Esophagus muscularis mucosa (tissue), 3 donors: ENCODE measurements around the gene NKAIN4.

Source experiments
- CTCF ChIP-seq, 3 experiments: fragments of 200-600 bp in 2 of 3; fragments of 450-650 bp in 1 of 3; sonication (generic) in 2 of 3; IDR thresholded peaks; one replicate each; pipeline ENCODE4 v1.5.1; 2017 to 2019; ENCODE audit warnings: antibody characterized with exemption in 3 of 3, mild to moderate bottlenecking in 2 of 3, moderate library complexity in 1 of 3
- POLR2A ChIP-seq: fragments of 450-650 bp; IDR thresholded peaks from one replicate; pipeline ENCODE4 v1.6.1; 2017; ENCODE audit warnings: antibody characterized with exemption, moderate library complexity, mild to moderate bottlenecking, low read depth
- POLR2AphosphoS5 ChIP-seq, 2 donors: sonication (generic); formaldehyde crosslinking; IDR thresholded peaks; one replicate each; pipeline ENCODE4 v1.6.1; 2017; ENCODE audit warnings: antibody characterized with exemption in 2 of 2

DNA sequence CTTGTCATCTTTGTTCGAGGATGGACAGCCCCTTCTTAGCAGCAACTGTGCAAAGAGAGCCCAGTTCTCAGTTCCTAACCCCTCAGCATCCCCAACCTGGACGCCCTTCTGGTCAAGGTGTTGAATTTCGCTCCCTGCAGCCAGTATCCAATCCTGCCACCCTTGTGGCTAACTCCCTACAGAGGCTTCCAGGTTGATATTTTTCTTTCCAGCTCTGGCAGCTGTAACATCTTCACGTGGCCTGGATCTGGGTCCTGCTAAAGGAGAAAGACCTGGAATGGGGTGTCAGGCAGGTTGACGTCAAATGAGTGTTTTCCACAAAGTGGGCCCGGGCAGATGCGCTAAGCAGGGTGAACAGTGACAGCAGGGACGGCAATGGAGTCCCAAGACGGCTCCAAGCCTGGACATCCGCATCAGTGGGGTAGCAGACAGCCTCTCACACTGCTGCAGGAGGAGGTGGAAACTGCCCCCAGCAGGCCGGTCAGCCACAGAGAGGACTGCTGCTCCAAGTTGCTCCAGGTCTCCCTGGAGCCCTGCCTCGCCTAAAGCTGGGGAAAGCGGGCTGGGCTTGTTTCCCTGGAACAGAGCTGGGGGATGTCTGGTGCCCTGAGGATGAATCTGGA, 37.3 kb downstream of the NKAIN4 start:
- TF ChIP-seq CTCF (IDR thresholded peaks at IDR 0.05) (no peak), POLR2A (no peak), POLR2AphosphoS5 (IDR thresholded peaks at IDR 0.05) (no peak)
